GM21423 (cell line): ENCODE results near the gene HEPACAM.

Experiments
- ATAC-seq: cut with Tn5 transposase; IDR thresholded peaks from one replicate; pipeline ENCODE4 v1.9.1; 2021; ENCODE audit warnings: mild to moderate bottlenecking, moderate library complexity; ENCODE audit not compliant: unreplicated experiment

Gene HEPACAM

DNA sequence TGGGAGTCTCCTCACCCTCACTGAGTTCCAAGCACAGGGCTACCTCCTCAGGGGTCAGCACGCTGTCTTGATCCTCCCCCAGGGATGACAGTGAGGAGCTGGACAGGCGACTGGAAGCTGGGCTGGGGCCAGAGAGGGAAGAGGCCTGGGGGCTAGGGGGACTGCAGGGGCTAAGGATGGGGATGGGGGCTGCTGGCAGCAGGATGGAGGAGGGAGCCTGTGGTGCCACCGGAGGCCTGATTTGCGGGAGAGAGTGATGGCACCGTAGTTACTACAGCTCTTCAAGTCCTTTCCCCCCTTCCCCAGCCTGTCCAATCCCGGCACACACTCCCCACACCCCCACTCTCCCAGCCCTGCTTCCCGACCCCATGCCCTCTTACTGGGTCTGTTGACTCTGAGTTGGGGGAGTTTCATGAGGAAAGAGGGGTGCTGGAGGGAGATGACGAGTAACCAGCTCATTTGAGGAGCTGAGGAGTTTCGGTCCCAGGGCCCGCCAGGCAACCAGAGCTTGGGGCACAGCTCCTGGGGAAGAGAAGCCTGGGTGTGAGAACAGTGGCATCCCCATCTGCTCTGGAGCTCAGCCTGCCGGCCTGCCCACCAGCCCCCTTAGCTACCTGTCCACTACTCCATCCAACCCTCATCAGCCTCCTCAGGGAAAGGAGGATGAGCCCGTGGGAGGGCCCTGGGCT lies 48.7 kb downstream of the HEPACAM start:
- ATAC-seq: no peak

DNA sequence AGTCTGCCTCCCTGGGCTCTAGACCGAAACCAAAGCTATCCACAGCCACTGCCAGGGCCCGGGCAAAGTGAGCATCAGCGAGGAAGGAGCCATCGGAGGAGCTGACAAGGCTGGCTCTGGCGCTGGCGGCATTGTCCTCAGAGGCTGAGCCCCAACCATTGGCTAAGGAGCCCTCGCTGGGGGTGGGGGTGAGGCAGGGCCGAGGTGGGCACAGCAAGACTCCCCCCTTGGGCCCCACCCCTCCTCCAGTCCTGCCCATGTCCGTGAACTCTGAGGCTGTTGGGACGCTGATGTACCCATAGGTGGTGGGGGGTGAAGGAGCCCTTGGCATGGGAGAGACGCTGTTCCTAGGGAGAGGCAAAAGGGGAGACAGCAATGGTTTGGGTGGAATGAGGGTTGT lies 49.4 kb downstream of the HEPACAM start:
- no peak for ATAC-seq

DNA sequence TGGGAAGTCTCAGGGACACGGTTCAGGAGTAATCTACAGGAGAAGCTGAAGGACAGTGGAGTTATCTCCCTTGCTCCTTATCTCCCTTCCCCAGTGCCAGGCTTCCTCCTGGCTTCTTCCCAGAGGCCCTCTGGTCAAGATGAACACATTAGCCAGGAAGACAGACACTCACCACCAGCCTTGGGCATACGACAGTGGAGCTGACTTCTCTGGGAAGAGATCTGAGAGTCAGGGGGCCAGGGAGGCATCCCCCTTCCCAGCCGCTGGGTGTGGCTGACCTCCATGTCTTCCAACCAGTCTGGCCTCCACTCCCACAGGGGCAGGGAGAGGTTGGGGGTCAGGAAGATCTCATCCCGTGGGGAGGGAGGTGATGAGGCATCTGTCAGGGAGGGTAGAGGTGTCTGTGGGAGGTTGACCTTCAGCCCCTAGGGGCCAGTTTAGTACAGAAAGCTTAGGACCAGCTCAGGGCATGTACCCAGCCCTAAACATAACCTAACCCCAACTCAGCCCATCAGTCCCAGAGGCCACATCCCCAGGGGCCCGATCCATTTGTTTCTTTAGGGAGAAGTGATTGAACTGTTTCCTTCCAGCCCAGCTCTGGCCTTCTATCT lies 50.9 kb downstream of the HEPACAM start:
- no peak for ATAC-seq

DNA sequence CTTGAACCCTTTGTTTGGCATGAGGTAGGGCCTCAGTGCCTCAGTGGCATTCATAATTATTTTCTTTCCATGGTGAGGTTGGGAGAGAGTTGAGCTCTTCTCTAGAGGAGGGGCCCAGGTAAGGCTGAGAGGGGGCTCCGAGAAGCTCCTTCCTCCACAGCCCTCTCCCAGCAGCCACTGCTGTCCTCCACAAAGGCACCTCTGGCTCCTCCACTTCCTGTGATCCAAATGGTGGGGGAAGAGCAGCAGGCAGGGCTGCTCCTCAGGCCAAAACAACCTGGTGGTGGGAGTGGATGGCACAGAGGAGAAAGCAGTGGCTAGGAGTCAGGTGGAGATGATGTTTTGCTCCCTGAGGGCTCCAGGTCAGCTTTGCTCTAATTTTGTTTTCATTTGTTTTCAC lies 51.5 kb downstream of the HEPACAM start:
- ATAC-seq: no peak

DNA sequence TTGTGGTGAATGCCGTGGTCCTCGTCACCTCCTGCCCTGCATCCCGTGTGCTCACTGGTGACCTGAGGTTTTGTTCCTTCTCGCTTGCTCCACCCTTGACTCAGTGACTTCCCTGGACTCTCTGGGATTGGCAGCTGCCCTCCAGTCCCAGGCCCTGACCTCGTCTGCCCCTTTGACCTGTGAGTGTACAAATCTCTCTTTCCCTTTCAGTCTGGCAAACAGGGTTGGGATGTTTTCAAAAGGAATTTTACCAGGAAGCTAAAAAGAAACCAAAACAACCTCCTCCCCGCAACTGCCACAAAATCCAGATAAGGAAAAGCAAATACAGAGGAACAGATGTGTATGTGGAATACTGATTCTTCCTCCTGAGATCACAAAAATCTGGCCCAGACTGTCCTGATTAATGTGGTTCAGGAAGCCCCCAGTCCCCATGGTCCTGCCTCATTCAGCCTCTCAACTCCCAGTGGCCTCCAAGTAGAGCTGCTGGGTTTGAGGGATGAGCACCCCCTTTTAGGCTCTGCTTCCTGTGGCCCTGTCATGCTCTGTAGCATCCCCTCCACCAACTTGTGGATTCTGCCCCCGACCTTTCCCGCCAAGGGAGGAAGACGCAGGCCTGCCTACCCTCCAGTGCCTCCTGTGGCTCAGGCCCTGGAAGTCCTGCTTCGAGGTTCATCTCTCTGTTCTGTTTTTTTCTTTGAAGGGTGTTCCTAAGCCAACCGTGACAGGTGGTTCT lies 53.3 kb downstream of the HEPACAM start:
- ATAC-seq: no peak

DNA sequence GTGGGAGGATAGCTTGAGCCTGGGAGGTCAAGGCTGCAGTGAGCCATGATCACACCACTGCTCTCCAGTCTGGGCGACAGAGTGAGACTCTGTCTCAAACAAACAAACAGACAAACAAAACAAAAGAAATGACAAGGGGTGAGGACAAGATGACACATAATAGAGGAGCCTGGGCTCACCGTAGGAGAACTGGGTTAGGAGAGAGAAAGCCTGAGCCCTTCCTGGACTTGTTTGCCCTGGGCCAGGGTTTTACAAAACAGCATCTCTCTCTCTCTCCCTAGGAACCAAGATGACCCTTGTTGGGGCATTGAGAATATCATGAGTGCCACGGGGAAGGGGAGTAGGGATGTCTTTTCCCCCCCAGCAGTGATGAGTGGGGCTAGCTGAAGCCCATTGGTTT lies 54.9 kb downstream of the HEPACAM start:
- ATAC-seq: no peak

DNA sequence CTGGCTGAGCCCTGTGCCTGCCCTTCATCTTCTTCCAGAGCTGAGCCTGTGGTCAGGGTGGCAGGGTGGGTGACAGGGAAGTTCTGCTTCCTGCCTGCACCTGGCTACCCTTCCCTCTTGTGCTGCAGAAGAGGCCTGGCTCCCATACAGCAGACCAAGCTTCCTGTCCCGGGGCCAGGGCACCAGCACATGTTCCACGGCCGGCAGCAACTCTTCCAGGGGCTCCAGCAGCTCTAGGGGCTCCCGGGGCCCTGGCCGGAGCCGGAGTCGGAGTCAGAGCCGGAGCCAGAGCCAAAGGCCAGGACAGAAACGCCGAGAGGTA lies 55.6 kb downstream of the HEPACAM start:
- ATAC-seq: no peak

DNA sequence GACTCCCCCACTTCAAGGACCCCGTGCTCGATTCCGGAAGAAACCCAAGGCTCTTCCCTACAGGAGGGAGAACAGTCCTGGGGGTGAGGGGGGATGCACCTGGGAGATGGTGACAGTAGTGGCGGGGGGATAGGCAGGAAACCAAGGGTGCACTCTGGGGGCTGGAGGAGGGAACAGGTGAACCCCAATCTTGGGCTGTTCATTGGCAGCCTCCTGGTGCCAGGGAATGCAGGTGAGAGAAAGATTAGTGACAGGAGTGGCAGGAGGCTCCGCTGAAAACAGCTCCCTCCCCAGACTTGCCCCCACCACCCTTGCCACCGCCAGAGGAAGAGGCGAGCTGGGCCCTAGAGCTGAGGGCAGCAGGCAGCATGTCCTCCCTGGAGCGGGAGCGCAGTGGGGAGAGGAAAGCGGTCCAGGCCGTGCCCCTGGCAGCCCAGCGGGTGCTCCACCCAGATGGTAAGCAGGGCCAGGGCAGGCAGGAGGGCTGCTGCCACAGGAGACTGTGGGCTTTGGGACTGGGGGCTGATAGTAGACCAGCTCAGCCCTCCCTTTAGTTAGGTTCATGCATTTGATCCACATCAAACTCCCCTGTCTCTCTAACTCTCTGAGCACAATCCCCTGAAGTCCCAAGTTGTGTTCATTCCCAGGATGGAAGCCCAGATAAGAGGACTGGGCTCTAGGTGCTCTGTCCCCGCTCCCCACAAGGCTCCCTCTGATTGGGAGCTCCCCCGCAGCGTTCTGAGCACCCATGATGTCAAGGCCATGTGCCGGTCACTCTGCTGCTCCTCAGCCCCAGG lies 56.2 kb downstream of the HEPACAM start:
- no peak for ATAC-seq

DNA sequence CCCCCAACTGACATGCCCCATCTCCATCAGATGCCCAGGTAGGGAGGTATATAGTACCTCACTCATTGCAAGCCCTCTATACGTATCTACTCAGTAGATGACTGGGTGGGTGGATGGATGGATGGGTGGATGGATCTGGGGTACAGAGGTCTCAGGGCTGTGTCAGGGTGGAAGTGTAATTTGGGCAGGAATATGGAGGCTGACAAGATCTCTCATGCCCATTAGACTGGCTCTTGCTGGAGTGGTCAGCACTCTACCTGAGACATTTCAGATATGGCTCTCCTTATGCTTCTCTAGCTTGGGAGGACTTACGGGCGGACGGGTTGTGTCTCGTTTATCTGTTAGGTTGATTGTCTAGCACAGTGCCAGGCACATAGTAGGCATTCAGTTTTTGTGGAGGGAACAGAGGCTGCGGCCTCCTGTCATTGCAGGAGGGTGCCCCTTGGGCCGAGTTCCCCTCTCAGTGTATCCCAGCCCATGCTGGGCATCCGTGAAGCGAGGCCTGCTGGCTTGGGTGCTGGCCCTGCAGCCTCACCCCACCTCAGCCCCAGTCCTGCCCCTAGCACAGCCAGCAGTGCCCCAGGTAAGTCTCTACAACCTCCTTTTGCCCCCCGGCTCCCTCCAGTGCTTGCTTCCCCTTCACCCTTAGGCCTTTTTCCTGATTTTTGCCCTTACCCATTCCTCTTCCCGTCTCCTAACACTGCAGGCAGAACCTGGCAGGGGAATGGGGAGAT lies 56.9 kb downstream of the HEPACAM start:
- ATAC-seq: no peak

DNA sequence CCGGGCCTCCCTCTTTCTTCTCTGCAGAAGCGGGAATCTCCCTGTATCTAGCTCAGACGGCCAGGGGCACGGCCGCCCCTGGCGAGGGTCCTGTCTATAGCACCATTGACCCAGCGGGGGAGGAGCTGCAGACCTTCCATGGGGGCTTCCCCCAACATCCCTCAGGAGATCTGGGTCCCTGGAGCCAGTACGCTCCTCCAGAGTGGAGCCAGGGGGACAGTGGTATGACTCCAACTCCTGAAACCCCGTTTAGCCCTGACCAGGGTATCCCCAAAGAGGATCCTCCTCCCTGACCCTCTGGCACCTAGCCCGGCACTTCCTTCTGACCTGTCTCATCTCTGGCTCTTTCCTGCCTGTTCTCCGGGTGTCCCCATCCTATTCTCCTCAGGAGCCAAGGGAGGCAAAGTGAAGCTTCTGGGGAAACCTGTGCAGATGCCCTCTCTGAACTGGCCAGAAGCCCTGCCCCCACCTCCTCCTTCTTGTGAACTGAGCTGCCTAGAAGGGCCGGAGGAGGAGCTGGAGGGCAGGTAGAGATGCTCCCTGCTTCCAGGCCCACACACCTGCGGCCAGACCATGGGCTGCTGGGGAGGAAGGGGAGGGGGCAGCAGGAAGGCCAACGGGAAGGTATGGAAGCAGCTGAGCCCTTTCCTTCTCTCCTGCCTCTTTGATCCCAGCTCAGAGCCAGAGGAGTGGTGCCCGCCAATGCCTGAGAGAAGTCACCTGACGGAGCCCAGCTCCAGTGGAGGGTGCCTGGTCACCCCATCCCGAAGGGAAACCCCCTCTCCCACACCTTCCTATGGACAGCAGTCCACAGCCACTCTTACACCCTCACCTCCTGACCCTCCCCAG lies 57.7 kb downstream of the HEPACAM start:
- ATAC-seq: no peak

DNA sequence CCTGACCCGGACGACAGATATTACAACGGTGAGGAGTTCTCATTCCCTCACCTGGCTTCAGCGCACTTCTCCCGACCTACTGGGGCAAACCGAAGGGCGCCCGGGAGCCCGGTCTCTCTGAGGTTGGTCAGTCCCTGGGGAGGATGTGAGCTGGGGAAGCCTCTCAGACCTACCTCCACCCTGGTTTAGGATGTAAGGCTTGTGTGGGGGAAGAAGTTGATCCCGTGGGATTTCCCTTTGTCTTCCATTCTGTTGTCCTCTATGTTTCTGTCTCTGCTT lies 58.3 kb downstream of the HEPACAM start:
- no peak for ATAC-seq

DNA sequence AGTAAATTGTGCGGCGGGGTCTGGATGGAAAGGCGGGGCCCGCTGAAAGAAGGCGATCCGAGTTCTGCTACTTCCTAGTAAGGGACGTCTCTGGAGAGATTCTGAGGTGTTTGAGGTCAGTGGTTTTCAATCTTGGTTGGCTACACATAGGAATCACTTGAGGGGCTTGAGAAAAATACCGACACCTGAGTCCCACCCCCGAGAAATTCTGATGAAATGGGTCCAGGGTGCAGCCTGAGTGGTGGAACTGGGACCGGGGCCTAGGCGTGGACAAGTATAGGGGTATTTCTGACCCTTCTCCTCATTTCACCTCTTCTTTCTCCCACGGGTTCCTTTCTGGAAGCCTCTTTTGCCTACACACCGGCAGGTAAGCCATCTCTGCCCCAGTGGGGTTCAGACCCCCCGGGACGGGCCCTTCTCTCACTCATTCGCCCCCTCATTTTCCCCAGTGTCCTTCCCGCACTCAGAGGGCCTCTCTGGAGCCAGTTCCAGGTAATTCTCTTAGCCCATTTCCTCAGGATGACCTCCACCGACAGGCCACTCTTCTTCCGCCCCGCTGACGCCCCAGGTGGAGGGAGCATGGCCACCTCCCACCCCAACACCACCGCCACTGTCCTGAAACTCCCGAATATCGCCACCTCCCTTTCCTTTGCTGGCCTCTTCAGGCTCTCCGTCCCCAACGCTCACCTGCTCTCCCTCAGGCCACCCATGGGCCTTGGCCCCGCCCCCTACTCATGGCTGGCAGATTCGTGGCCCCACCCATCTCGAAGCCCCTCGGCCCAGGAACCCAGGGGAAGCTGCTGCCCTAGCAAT lies 58.8 kb downstream of the HEPACAM start:
- no peak for ATAC-seq

DNA sequence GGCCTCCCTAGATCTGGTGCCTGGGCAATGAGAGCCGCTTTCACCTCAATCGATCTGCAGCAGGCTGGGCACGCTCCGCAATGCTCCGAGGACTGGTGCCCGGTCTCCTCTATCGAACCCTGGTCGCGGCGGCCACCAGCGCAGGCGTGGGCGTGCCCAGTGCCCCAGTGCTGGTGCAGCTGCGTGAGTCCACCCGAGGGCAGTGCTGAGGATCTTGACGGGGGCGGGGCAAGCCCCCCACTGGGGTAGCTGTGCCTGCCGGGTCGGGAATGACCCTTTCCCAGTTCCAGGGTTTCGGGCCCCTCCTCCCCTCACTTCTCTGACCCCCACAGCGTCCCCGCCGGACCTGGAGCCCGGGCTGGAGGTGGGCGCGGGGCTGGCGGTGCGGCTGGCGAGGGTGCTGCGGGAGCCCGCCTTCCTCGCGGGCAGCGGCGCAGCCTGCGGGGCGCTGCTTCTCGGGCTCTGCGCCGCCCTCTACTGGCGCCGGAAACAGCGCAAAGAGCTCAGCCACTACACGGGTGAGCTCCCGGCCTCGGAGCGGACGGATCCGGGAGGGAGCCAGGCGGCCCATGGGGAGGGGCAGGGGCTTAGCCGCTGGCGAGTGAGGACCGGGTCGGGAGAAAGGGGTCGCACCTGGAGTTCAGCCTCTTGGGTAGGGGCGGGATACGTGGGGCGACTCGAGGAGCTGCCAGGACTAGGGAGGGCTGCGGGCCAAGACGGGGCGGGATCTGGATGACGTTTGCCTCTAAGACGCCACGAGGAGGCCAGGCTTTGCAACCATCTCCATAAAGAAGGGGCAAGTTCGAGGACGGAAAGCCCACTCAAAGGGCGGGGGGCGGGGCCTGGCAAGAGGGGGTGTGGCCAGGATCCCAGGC lies 59.7 kb downstream of the HEPACAM start:
- ATAC-seq: peak; percentile 96

DNA sequence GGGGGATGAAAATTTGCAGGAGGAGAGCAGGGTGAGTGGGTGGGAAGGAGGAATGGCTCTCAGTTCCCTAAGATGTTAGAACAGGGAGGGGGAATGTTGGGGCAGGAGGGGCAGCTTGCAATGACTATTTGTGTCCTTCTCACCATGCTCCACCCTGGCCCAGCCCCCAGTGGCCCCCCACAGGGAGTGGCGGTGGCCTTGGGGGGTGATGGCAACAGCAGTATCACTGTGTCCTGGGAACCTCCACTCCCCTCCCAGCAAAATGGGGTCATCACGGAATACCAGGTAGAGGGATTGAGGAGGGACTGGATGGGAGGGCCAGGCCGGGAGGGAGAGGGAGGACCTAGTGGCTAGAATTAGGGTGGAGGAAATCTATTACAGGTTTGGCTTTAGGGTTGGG lies 60.4 kb downstream of the HEPACAM start:
- ATAC-seq: no peak

DNA sequence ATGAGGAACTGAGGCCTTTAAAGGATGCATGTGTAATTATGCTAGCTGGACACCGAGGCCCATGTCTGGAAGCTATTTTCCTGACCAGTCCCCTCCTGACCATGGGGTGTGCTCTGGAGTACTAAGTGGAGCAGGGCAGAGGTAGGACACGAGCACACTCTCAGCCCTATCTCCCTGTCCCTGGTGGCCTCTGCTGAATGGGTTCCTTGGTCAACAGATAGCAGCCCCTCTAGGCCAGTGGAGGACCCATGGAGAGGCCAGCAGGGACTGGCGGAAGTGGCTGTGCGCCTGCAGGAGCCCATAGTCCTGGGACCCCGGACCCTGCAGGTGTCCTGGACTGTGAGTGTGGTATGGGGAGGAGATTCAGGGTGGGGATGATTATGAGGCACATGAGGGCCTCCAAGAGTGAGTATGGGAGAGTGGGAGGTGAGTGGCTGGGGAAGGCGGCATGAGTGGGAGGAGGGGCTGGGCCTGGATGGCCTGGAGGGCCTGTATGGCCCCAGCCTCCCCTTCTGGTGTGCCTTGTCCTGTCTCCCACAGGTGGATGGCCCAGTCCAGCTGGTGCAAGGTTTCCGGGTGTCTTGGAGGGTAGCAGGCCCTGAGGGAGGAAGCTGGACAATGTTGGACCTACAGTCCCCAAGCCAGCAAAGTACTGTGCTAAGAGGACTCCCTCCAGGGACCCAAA lies 61.1 kb downstream of the HEPACAM start:
- no peak for ATAC-seq

DNA sequence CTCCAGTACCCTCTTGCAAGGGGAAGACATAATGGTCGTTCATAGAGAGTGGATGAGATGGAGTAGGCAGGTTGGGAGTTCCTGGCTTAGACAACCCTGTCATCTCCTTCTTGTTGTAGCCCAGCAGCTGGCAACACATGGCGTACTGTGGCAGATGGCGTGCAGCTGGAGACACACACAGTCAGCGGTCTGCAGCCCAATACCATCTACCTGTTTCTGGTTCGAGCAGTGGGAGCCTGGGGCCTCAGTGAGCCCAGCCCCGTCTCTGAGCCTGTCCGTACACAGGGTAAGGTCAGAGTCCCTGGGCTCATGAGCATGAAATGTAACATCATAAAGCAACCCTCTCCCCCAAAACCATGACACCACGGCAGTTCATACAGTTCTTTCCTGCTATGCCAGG lies 61.9 kb downstream of the HEPACAM start:
- ATAC-seq: no peak

DNA sequence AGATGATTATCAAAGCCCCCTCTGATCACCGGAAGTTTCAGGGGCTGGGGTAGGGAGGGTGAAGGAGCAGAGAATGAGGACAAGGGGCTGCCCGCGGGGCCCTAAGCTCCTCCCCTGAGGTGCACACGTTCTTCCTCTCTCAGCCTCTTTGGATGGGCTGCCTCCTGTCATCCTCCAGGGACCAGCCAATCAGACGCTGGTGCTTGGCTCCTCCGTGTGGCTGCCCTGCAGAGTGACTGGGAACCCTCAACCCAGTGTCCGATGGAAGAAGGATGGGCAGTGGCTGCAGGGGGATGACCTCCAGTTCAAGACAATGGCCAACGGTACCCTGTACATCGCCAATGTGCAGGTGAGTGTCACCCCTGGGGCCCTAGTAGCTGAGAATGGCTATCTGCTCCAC lies 63.1 kb downstream of the HEPACAM start:
- ATAC-seq: no peak

DNA sequence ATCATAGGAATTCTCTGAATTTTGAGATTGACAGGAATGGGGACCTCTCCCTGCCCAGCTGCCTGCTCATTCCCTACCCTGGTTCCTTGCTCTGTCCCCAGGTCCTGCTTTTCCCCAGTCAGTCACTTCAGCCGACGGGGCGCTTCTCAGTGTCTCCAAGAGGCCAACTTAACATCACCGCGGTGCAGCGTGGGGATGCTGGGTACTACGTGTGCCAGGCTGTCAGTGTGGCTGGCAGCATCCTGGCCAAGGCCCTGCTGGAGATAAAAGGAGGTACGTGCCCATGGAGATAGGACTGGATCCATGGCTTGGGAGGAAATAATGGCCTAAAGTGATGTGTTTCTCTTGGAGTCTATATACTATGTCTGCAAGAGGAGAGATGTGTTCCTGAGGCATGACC lies 63.6 kb downstream of the HEPACAM start:
- ATAC-seq: no peak
